ES-I3 (cell line): ENCODE results near the gene IREB2.

Experiments used
- H3K36me3 ChIP-seq: 2 replicates; pipeline ENCODE4 v1.6.1; 2013; ENCODE audit warnings: mild to moderate bottlenecking, low read length, control low read depth, moderate library complexity; ENCODE audit not compliant: insufficient read depth
- H3K4me1 ChIP-seq: 2 replicates; pipeline ENCODE4 v1.6.1; 2013; ENCODE audit warnings: mild to moderate bottlenecking, control low read depth, low read length; ENCODE audit not compliant: insufficient read depth
- H3K9ac ChIP-seq: 2 replicates; pipeline ENCODE4 v1.6.1; 2013; ENCODE audit warnings: low read depth, mild to moderate bottlenecking, low read length, moderate library complexity
- H3K9me3 ChIP-seq: 2 replicates; pipeline ENCODE4 v1.6.1; 2013; ENCODE audit warnings: mild to moderate bottlenecking, low read length, moderate library complexity; ENCODE audit not compliant: control insufficient read depth, insufficient read depth

IREB2 gene

GRCh38 chr15:78437762-78438618, at the start of gene IREB2:
Gene IREB2 (plus strand): TSS chr15:78438216. CDS start chr15:78438338, 122 bp downstream.
- Histone ChIP-seq H3K4me1 (peaks cover 4% of the 10 kb centered on the region; the same call in 1 of the 2 replicates), H3K9me3 (no peaks in the 10 kb centered on the region), H3K36me3 (peaks cover 5% of the 10 kb centered on the region), H3K9ac (peak within 1 kb of the TSS; percentile 91)

- Histone ChIP-seq H3K4me1 (peaks cover 30% of the 10 kb centered on the region), H3K9ac (no peak overlapping the region), H3K36me3 (no peaks in the 10 kb centered on the region), H3K9me3 (no peaks in the 10 kb centered on the region)
These were observed 49.2 kb upstream of the IREB2 start for GRCh38 chr15:78388865-78389264.

- Histone ChIP-seq H3K36me3 (no peaks in the 10 kb centered on the region), H3K9me3 (no peaks in the 10 kb centered on the region), H3K9ac (no peak overlapping the region), H3K4me1 (peaks cover 34% of the 10 kb centered on the region)
These were observed 48.7 kb upstream of the IREB2 start for GRCh38 chr15:78389322-78389721.

GRCh38 chr15:78389738-78390137, 48.3 kb upstream of the IREB2 start:
- no peaks in the 10 kb centered on the region for H3K36me3 ChIP-seq
- H3K9ac ChIP-seq = no peak overlapping the region
- no peaks in the 10 kb centered on the region for H3K9me3 ChIP-seq
- peaks cover 38% of the 10 kb centered on the region for H3K4me1 ChIP-seq

- no peaks in the 10 kb centered on the region for H3K9me3 ChIP-seq
- no peak overlapping the region for H3K9ac ChIP-seq
- no peaks in the 10 kb centered on the region for H3K36me3 ChIP-seq
- H3K4me1 ChIP-seq = peaks cover 42% of the 10 kb centered on the region
These were observed 47.8 kb upstream of the IREB2 start for GRCh38 chr15:78390242-78390641.

- Histone ChIP-seq H3K9me3 (no peaks in the 10 kb centered on the region), H3K4me1 (peaks cover 48% of the 10 kb centered on the region), H3K9ac (no peak overlapping the region), H3K36me3 (no peaks in the 10 kb centered on the region)
These were observed 47.2 kb upstream of the IREB2 start for GRCh38 chr15:78390826-78391225.

GRCh38 chr15:78391781-78392180, 46.2 kb upstream of the IREB2 start:
- no peak overlapping the region for H3K9ac ChIP-seq
- H3K4me1 ChIP-seq = peaks cover 43% of the 10 kb centered on the region
- no peaks in the 10 kb centered on the region for H3K9me3 ChIP-seq
- H3K36me3 ChIP-seq = no peaks in the 10 kb centered on the region

- Histone ChIP-seq H3K4me1 (peaks cover 39% of the 10 kb centered on the region), H3K9ac (no peak overlapping the region), H3K9me3 (no peaks in the 10 kb centered on the region), H3K36me3 (no peaks in the 10 kb centered on the region)
These were observed 45.6 kb upstream of the IREB2 start for GRCh38 chr15:78392430-78392829.

- H3K36me3 ChIP-seq = no peaks in the 10 kb centered on the region
- peaks cover 33% of the 10 kb centered on the region for H3K4me1 ChIP-seq
- H3K9me3 ChIP-seq = no peaks in the 10 kb centered on the region
- H3K9ac ChIP-seq = no peak overlapping the region
These were observed 44.9 kb upstream of the IREB2 start for GRCh38 chr15:78393137-78393536.

GRCh38 chr15:78394026-78394425, 44.0 kb upstream of the IREB2 start:
- H3K4me1 ChIP-seq = peaks cover 32% of the 10 kb centered on the region
- no peaks in the 10 kb centered on the region for H3K9me3 ChIP-seq
- no peaks in the 10 kb centered on the region for H3K36me3 ChIP-seq
- H3K9ac ChIP-seq = no peak overlapping the region

GRCh38 chr15:78394981-78395616, 42.9 kb upstream of the IREB2 start:
- H3K9ac ChIP-seq = peak overlapping the region; percentile 2; the same call in 1 of the 2 replicates
- no peaks in the 10 kb centered on the region for H3K36me3 ChIP-seq
- no peaks in the 10 kb centered on the region for H3K9me3 ChIP-seq
- peaks cover 26% of the 10 kb centered on the region for H3K4me1 ChIP-seq

- Histone ChIP-seq H3K36me3 (no peaks in the 10 kb centered on the region), H3K9me3 (no peaks in the 10 kb centered on the region), H3K9ac (no peak overlapping the region), H3K4me1 (peaks cover 26% of the 10 kb centered on the region)
These were observed 41.7 kb upstream of the IREB2 start for GRCh38 chr15:78396186-78396814.

- Histone ChIP-seq H3K36me3 (no peaks in the 10 kb centered on the region), H3K4me1 (peaks cover 26% of the 10 kb centered on the region), H3K9me3 (no peaks in the 10 kb centered on the region), H3K9ac (no peak overlapping the region)
These were observed 41.0 kb upstream of the IREB2 start for GRCh38 chr15:78396976-78397375.

GRCh38 chr15:78397382-78397781, 40.6 kb upstream of the IREB2 start:
- Histone ChIP-seq H3K9me3 (no peaks in the 10 kb centered on the region), H3K9ac (no peak overlapping the region), H3K4me1 (peaks cover 26% of the 10 kb centered on the region), H3K36me3 (no peaks in the 10 kb centered on the region)
